Mammary epithelial cell (primary cell): ENCODE data around the gene BCL11A.

Source experiments
- CTCF ChIP-seq, 2 donors: IDR thresholded peaks in 1 of 2; conservative IDR thresholded peaks in 1 of 2; 2 replicates each; pipeline ENCODE4 v1.5.1; 2011 to 2012; ENCODE audit warnings: inconsistent platforms in 2 of 2, low read length in 2 of 2, mild to moderate bottlenecking in 2 of 2, control low read depth in 1 of 2, low read depth in 1 of 2; ENCODE audit not compliant: insufficient read depth in 1 of 2; ENCODE audit errors: extremely low read depth in 1 of 2
- EZH2 ChIP-seq: IDR thresholded peaks from 2 replicates; pipeline ENCODE4 v1.6.1; 2012; ENCODE audit warnings: low read length, inconsistent platforms, borderline replicate concordance

DNA sequence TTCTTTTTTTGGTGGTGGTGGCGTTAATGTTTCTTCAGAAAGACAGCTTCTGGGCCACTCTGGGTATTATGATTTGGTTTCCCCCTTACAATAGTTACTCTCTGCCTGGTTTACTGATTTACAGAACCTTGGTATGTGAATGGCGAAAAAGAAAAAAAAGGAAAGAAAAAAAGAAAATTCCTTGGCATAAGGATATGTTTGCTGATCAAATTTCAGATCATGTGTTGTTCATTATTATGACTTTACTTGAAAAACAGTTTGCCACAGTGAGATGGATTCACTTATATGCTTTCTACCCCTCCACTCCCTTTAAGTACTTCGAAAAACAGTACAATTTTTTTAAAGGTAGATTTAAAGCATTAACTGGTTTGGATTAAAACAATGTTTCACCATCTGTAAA lies 21.0 kb downstream of the BCL11A start:
- no peak for TF ChIP-seq CTCF (conservative IDR thresholded peaks at IDR 0.05 in 1 of 2, IDR thresholded peaks at IDR 0.05 in 1 of 2; ENCODE audit: extremely low read depth in 1 of 2, insufficient read depth in 1 of 2, low read depth in 1 of 2, low read length in 2 of 2)
- TF ChIP-seq EZH2 = no peak
